ENCODE data around the gene COL1A2.

The COL1A2 gene

DNA sequence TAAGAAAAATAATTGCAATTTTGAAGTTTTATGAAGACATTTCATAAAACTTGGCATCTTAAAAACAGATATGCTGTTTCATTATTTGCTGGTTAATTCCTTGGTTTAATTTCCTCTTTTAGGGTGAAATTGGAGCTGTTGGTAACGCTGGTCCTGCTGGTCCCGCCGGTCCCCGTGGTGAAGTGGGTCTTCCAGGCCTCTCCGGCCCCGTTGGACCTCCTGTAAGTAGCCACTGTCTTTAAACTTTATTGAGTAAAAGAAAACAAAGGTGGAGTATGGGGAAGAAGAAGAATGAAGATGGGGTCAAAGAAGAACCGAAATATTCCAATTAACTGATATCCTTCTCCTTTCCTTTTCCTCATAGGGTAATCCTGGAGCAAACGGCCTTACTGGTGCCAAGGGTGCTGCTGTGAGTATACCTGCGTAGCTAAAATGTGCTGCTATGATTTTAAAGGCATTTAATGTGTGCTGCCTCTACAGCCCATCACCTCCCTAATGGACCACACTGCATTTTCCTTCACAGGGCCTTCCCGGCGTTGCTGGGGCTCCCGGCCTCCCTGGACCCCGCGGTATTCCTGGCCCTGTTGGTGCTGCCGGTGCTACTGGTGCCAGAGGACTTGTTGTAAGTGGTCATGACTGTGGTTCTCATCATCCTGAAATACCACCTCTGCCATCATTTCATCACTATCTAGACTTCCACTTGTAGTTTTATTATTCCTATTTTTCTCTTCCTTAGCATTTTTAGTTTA, 14.7 kb downstream of the COL1A2 start:
- in situ Hi-C loops (cut with MboI; ENCODE audit: low sequenced_read_pairs): no loop called here

- in situ Hi-C loops (cut with MboI; ENCODE audit: low sequenced_read_pairs): no loop called here
Observed at GRCh38 chr7:94410413-94411187, 15.9 kb downstream of the COL1A2 start.

DNA sequence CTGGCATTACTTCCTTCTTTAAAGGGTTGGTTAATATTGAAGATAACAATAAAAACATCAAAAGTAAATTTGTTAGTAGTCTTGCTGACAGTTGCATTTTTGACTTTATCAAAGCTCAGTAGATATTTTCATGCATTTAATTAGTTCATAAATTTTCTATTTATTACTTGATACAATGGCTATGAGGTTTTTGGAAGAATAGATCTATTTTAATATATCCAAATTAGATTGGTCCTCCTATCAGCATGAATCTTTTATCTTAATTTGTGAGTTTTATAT, 16.4 kb downstream of the COL1A2 start:
- in situ Hi-C loops (cut with MboI; ENCODE audit: low sequenced_read_pairs): no loop called here

GRCh38 chr7:94412762-94413322, 18.1 kb downstream of the COL1A2 start:
- in situ Hi-C loops (cut with MboI; ENCODE audit: low sequenced_read_pairs): no loop called here

- in situ Hi-C loops (cut with MboI; ENCODE audit: low sequenced_read_pairs): no loop called here
Observed at GRCh38 chr7:94414481-94414880, 19.8 kb downstream of the COL1A2 start.

DNA sequence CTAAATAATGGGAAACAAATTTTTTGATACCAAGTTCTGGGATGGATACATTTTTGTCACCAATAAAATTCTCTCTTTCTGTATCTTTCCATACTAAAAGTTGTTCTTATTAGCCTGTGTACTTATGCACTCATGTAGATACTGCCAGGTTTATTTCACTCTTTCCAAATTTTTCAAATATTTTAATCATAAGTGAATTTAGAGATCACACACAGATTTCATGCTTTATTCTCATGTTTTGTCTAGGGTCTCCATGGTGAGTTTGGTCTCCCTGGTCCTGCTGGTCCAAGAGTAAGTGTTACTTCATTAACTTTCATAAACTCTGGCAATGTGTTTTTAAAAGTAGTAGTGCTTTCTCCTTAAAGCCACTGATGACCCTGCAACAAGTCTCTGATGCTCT, 20.3 kb downstream of the COL1A2 start:
- in situ Hi-C loops (cut with MboI; ENCODE audit: low sequenced_read_pairs): no loop called here

GRCh38 chr7:94417306-94417705, 22.6 kb downstream of the COL1A2 start:
- in situ Hi-C loops (cut with MboI; ENCODE audit: low sequenced_read_pairs): no loop called here

GRCh38 chr7:94417901-94418300, 23.2 kb downstream of the COL1A2 start:
- in situ Hi-C loops (cut with MboI; ENCODE audit: low sequenced_read_pairs): no loop called here

DNA sequence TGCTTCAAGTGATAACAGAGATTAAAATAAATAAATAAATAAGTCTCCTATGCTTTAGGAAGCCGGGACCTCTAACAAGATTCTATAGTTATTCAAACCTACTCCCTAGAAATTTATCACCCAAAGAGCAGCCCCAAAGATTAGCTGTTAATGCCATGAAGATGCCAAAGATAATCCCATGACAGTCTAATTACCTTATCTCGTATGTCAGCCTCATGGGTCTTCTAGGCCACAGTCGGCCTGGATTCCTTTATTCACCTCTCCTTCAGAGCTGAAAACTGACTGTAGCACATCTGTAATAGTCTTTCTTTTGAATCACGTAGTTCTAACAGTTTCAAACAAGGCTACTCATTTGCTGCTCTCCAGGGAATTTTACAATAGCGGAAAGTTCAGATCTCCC, 24.2 kb downstream of the COL1A2 start:
- in situ Hi-C loops (cut with MboI; ENCODE audit: low sequenced_read_pairs): no loop called here

GRCh38 chr7:94420328-94420727, 25.6 kb downstream of the COL1A2 start:
- in situ Hi-C loops (cut with MboI; ENCODE audit: low sequenced_read_pairs): no loop called here

GRCh38 chr7:94421681-94422080, 27.0 kb downstream of the COL1A2 start:
- in situ Hi-C loops (cut with MboI; ENCODE audit: low sequenced_read_pairs): no loop called here

DNA sequence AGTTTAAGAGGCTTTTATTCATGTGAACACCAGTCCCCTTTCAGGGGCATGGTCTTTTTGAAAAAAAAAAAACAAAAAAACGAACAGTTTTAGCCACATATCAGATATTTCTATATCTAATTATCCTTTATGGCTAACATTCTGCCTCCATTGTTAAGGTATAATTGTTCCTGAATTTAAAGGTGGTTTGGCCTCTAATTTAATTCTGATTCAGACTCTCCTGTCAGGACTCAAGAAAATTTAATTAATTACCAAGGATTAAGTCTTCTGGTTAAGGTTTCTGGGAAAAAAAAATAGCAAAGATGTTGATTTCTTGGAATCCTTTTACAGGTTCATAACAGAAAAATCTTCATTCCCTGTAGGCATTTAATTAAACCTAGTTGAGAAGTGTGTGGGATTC, 27.4 kb downstream of the COL1A2 start:
- in situ Hi-C loops (cut with MboI; ENCODE audit: low sequenced_read_pairs): no loop called here

- in situ Hi-C loops (cut with MboI; ENCODE audit: low sequenced_read_pairs): no loop called here
Observed at GRCh38 chr7:94422827-94423460, 28.2 kb downstream of the COL1A2 start.

DNA sequence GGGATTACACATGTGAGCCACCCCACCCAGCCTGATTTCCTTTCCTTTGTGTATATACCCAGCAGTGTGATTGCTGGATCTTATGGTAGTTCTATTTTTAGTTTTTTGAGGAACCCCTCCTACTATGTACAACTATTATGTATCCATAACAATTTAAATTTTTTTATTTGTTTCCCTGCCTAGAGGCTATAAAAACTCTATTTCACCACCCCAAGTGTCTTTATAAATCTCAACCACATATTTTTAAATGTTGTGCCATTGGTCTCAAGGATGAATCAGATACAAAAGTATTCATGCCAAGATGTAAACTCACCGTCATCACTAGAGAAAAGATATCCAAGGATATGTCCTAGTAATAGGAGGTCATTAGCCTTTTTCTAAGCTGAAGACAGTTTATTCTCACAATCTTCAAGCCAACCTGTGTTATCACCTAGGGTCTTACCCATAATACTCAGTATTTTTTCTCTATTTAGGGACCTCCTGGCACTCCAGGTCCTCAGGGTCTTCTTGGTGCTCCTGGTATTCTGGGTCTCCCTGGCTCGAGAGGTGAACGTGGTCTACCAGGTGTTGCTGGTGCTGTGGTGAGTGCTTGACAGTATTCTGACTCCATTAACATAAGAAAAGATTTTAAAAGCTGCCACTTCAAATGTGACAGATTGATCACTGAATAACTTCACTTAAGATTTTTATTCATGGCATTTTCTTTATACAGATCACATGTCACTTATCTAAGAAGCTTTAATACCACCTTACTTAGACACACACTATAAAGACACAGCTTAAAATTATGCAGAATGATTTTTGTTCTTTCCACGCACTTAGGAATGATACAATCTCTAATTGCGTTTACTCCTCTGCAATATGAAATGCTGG, 29.4 kb downstream of the COL1A2 start:
- in situ Hi-C loops (cut with MboI; ENCODE audit: low sequenced_read_pairs): no loop called here

- in situ Hi-C loops (cut with MboI; ENCODE audit: low sequenced_read_pairs): no loop called here
Observed at GRCh38 chr7:94425546-94425945, 30.9 kb downstream of the COL1A2 start.

GRCh38 chr7:94426980-94427875, 32.5 kb downstream of the COL1A2 start:
- in situ Hi-C loops (cut with MboI; ENCODE audit: low sequenced_read_pairs): no loop called here

GRCh38 chr7:94429153-94429552, 34.5 kb downstream of the COL1A2 start:
- in situ Hi-C loops (cut with MboI; ENCODE audit: low sequenced_read_pairs): no loop called here

GRCh38 chr7:94431176-94431575, 36.5 kb downstream of the COL1A2 start:
- in situ Hi-C loops (cut with MboI; ENCODE audit: low sequenced_read_pairs): no loop called here

- in situ Hi-C loops (cut with MboI; ENCODE audit: low sequenced_read_pairs): no loop called here
Observed at GRCh38 chr7:94431619-94432280, 37.1 kb downstream of the COL1A2 start.
